Activated CD4-positive, alpha-beta T cell treated with anti-CD3 and anti-CD28 coated beads for 36 hours (primary cell): ENCODE measurements around the gene GPATCH8. TPM values are rescaled to one million over a fixed set of nuclear protein-coding genes. Genes with fewer than 3 reads are reported as not detected.
A peak's percentile ranks its signal among the peaks of the same experiment; 100 is the strongest.

Source experiments
- ATAC-seq: fragments of 200-7000 bp; cut with Tn5 transposase; one replicate; pipeline ENCODE4 v1.10.0; 2021; ENCODE audit warnings: mild to moderate bottlenecking, moderate library complexity
- CTCF ChIA-PET: fragments of 350-600 bp; sonication (Branson Sonifier 250); formaldehyde crosslinking; loops from one replicate; lab custom pipeline; 2021; ENCODE audit warnings: antibody characterized with exemption; lab: Charles Lee
- POLR2A ChIA-PET: fragments of 350-600 bp; sonication (Branson Sonifier 250); formaldehyde crosslinking; loops from one replicate; lab custom pipeline; 2021; ENCODE audit warnings: antibody characterized with exemption, inconsistent platforms; lab: Charles Lee
- DNase-seq: peaks from one replicate; pipeline ENCODE4 v3.0.0-alpha.2; 2020
- H3K27ac Mint-ChIP-seq: one replicate; pipeline ENCODE4 v1.8.0; 2021; ENCODE audit warnings: mixed read lengths
- H3K27me3 Mint-ChIP-seq: one replicate; pipeline ENCODE4 v1.8.0; 2021; ENCODE audit warnings: mixed read lengths
- H3K36me3 Mint-ChIP-seq: one replicate; pipeline ENCODE4 v1.8.0; 2021; ENCODE audit warnings: low read depth, mixed read lengths
- H3K4me1 Mint-ChIP-seq: one replicate; pipeline ENCODE4 v1.8.0; 2021; ENCODE audit warnings: mixed read lengths
- H3K4me3 Mint-ChIP-seq: one replicate; pipeline ENCODE4 v1.8.0; 2021; ENCODE audit warnings: mild to moderate bottlenecking, moderate library complexity, mixed read lengths
- H3K9me3 Mint-ChIP-seq: one replicate; pipeline ENCODE4 v1.8.0; 2021; ENCODE audit warnings: low read depth, mixed read lengths
- intact Hi-C, 2 experiments: fragments of 100-400 bp; cut with DNase I in 1 of 2; cut with micrococcal nuclease in 1 of 2; formaldehyde crosslinking; loops; one replicate each; pipeline versions ENCODE4 v1.14.2 to v1.15.1; 2022 to 2024; cut with DNase I, micrococcal nuclease
- total RNA-seq, 2 experiments: library from RNA; stranded (reverse); gene quantifications; one replicate each; pipeline ENCODE4 v1.2.3, GENCODE V29; 2021

GPATCH8 gene
- total RNA-seq, 2 experiments from 2014 or later, result 39.6 to 43.2 TPM

DNA sequence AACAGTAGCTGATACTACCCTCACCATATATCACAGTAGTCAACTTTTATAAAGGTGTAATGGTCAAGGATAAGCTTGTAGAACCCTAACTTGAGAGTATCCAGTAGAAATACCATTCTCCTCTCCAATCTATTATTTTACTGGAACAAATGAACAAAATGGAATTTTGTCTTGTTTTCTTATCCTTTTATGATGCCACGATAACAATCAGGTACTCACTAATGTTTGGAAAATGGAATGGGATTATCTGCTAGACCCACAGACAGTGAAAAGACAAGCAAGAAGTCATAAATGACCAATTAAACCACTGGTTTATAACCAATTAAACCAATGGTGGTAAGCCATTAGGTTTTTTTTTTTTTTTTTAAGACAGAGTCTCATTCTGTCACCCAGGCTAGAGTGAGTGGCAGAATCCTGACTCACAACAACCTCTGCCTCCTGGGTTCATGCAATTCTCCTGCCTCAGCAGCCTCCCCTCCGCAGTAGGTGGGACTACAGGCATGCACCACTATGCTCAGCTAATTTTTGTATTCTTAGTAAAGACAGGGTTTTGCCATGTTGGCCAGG lies 10.4 kb downstream of the GPATCH8 start:
- Mint-ChIP-seq H3K9me3 (no peaks in the 10 kb centered on the region), H3K36me3 (peaks cover 16% of the 10 kb centered on the region), H3K4me3 (no peak overlapping the region), H3K4me1 (peaks cover 44% of the 10 kb centered on the region), H3K27me3 (no peaks in the 10 kb centered on the region), H3K27ac (no peak overlapping the region)
- intact Hi-C loops, result no loop called here
- POLR2A ChIA-PET, result no interaction called here
- CTCF ChIA-PET, result interaction anchor here (0.7 kb wide), 1 partner anchor 72 kb away, joined by 3 read pairs; no protein-coding TSS in a partner anchor
- ATAC-seq, result no peak
- DNase-seq, result no peak

DNA sequence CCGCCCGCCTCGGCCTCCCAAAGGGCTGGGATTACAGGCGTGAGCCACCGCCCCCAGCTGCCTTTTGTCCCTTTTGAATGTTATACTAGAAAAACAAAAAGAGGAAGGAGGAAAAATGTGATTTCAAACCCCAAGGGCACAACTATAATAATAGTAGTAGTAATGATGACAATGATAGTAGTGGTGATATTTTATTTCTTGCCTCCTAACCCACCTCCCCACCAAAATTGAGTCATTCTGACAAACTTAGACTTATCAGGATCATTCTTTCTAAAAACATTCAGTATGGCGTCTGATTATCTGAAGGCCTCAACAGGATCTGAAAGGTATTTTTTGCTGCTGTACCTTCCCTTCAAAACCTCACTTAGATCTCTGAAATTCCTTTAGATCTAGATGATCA lies 13.6 kb downstream of the GPATCH8 start:
- ATAC-seq, result no peak

DNA sequence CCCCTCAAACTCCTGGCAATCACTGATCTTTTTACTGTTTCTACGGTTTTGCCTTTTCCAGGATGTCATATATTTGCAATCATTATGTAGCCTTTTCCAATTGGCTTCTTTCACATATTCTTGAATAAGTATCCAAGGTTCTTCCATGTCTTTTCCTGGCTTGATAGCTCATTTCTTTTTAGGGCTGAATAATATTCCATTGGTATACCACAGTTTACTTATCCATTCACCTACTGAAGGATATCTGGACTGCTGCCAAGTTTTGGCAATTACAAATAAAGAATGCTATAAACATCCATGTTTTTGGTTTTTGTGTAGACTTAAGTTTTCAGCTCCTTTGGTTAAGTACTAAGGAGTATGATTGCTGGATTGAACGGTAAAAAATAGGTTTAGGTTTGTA lies 16.0 kb downstream of the GPATCH8 start:
- no peaks in the 10 kb centered on the region for H3K9me3 Mint-ChIP-seq
- ChIA-PET CTCF (interaction anchor here (0.6 to 0.7 kb wide), 3 partner anchors 8 to 742 kb away, joined by 3 to 5 read pairs (median 3); no protein-coding TSS in a partner anchor), POLR2A (no interaction called here)
- no peaks in the 10 kb centered on the region for H3K27me3 Mint-ChIP-seq
- DNase-seq, result no peak
- H3K36me3 Mint-ChIP-seq, result peaks cover 19% of the 10 kb centered on the region
- intact Hi-C loops, result no loop called here
- no peak for ATAC-seq
- no peak overlapping the region for H3K4me3 Mint-ChIP-seq
- H3K27ac Mint-ChIP-seq, result no peak overlapping the region
- H3K4me1 Mint-ChIP-seq, result peaks cover 24% of the 10 kb centered on the region

More for the DNA sequence above, 13.6 kb downstream of the GPATCH8 start:
- Mint-ChIP-seq H3K36me3 (peaks cover 20% of the 10 kb centered on the region), H3K27me3 (no peaks in the 10 kb centered on the region), H3K4me1 (peaks cover 34% of the 10 kb centered on the region), H3K27ac (no peak overlapping the region), H3K9me3 (no peaks in the 10 kb centered on the region), H3K4me3 (no peak overlapping the region)
- CTCF ChIA-PET, result no interaction called here
- POLR2A ChIA-PET, result no interaction called here
- intact Hi-C loops, result no loop called here
- no peak for DNase-seq

DNA sequence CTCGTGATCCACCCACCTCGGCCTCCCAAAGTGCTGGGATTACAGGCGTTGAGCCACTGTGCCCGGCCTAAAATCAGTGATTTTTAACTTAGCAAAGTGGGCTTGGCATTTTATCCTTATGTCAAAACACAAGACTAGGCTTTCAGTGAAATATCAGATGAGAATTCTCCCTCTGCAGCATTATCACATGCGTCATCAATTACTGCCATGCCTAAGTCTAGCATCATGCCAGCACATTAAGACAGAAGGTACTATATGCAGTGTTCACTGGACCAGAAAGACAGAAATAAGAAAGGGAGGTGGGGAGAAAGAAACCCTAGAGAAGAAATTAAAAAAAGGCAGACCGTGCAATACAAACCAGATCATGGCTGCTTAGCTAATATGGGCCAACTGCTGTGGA lies 29.8 kb downstream of the GPATCH8 start:
- H3K36me3 Mint-ChIP-seq, result peaks cover 10% of the 10 kb centered on the region
- no peaks in the 10 kb centered on the region for H3K27me3 Mint-ChIP-seq
- no peaks in the 10 kb centered on the region for H3K9me3 Mint-ChIP-seq
- ChIA-PET POLR2A (no interaction called here), CTCF (interaction anchor here (0.6 to 0.9 kb wide), 2 partner anchors 24 to 122 kb away, joined by 3 read pairs; no protein-coding TSS in a partner anchor)
- no peak overlapping the region for H3K27ac Mint-ChIP-seq
- H3K4me3 Mint-ChIP-seq, result no peak overlapping the region
- intact Hi-C loops, result no loop called here
- ATAC-seq, result no peak
- DNase-seq, result no peak
- H3K4me1 Mint-ChIP-seq, result peaks cover 14% of the 10 kb centered on the region

DNA sequence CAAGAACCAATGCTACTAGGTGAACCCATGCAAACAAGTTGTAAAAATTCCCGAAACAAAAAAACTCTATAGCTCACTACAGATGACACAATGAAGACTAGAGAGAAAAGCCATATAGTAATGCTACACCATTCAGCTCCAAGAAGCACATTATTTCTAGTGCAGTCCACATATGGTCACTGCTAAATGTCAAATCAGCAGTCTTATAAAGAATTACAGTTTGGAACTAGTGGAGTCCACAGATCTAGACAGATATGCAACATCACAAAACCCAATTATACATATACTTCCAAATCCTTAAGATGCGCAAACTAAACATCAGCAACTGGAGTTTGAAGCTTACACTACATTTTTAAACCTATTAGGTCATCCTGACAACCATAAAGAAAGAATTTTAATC lies 33.5 kb downstream of the GPATCH8 start:
- intact Hi-C loops, result no loop called here
- Mint-ChIP-seq H3K9me3 (no peaks in the 10 kb centered on the region), H3K27ac (no peak overlapping the region), H3K27me3 (no peaks in the 10 kb centered on the region), H3K36me3 (peaks cover 20% of the 10 kb centered on the region), H3K4me3 (no peak overlapping the region), H3K4me1 (peaks cover 31% of the 10 kb centered on the region)
- CTCF ChIA-PET, result interaction anchor here (0.7 to 2.3 kb wide), 7 partner anchors 9 to 93 kb away, joined by 3 to 8 read pairs (median 3); no protein-coding TSS in a partner anchor
- DNase-seq (no peak), ATAC-seq (no peak)
- POLR2A ChIA-PET, result no interaction called here

DNA sequence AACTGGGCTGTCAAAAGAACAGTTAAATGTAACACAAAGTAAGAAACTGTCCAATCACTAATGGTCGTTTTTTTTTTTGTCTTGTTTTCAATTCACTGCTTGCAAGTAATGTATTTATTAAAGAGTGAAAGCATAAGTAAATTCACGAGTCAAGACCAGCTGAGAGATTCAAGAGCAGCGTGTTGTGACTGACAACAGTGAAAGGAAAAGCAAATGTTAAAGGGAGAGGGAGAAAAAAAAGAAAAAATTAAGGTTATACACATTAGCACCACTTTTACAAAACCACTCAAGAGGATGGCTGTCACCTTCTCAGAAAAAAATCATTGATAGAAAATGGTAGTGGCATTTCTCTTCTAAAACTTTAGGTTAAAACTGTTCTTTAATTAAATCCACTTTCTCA lies 36.1 kb downstream of the GPATCH8 start:
- intact Hi-C loops, result no loop called here
- CTCF ChIA-PET, result no interaction called here
- Mint-ChIP-seq H3K4me1 (peaks cover 41% of the 10 kb centered on the region), H3K4me3 (no peak overlapping the region), H3K27ac (no peak overlapping the region), H3K36me3 (peaks cover 20% of the 10 kb centered on the region), H3K27me3 (no peaks in the 10 kb centered on the region), H3K9me3 (no peaks in the 10 kb centered on the region)
- POLR2A ChIA-PET, result no interaction called here
- no peak for DNase-seq
- ATAC-seq, result peak; percentile 16

DNA sequence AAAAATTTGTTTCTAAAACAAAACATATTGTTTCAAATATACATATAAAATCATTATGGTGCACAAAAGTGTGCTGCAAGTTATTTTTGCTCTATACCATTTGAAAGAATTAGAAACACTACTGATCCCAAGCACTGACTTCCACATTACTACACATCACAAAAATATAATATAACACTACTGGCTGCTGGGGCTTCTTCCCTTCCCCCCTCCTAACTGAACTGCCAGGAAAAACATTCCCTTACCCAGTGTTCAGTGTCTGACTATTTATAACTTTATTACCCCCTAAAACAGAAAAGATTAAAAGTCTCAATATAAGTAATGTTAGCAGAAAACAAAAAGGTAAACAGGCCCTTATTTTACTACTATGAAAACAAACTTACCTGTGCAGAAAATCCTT lies 36.9 kb downstream of the GPATCH8 start:
- H3K27ac Mint-ChIP-seq, result no peak overlapping the region
- H3K4me3 Mint-ChIP-seq, result no peak overlapping the region
- peaks cover 21% of the 10 kb centered on the region for H3K36me3 Mint-ChIP-seq
- ATAC-seq (no peak), DNase-seq (no peak)
- H3K27me3 Mint-ChIP-seq, result no peaks in the 10 kb centered on the region
- peaks cover 40% of the 10 kb centered on the region for H3K4me1 Mint-ChIP-seq
- no peaks in the 10 kb centered on the region for H3K9me3 Mint-ChIP-seq
- ChIA-PET POLR2A (no interaction called here), CTCF (interaction anchor here (1.3 kb wide), 1 partner anchor 43 kb away, joined by 3 read pairs; no protein-coding TSS in a partner anchor)
- intact Hi-C loops, result no loop called here

DNA sequence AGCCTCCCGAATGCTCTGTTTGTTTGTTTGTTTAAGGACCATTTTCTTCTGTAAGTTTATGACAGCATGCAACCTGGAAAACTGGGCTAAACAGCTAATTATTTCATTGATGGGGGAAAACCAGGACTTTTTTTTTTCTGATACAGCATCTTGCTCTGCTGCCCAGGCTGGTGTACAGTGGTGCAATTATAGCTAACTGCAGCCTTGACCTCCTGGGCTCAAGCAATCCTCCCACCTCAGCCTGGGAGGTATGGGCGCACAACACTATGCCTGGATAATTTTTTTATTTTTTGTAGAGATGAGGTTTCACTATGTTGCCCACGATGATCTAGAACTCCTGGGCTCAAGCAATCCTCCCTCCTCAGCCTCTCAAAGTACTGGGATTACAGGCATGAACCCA lies 37.3 kb downstream of the GPATCH8 start:
- ATAC-seq, result no peak
- intact Hi-C loops, result no loop called here
- Mint-ChIP-seq H3K9me3 (no peaks in the 10 kb centered on the region), H3K36me3 (peaks cover 19% of the 10 kb centered on the region), H3K27ac (no peak overlapping the region), H3K27me3 (no peaks in the 10 kb centered on the region), H3K4me3 (no peak overlapping the region), H3K4me1 (peaks cover 38% of the 10 kb centered on the region)
- POLR2A ChIA-PET, result no interaction called here
- DNase-seq, result no peak
- CTCF ChIA-PET, result interaction anchor here (1.1 to 1.3 kb wide), 2 partner anchors 11 to 43 kb away, joined by 3 read pairs; no protein-coding TSS in a partner anchor

DNA sequence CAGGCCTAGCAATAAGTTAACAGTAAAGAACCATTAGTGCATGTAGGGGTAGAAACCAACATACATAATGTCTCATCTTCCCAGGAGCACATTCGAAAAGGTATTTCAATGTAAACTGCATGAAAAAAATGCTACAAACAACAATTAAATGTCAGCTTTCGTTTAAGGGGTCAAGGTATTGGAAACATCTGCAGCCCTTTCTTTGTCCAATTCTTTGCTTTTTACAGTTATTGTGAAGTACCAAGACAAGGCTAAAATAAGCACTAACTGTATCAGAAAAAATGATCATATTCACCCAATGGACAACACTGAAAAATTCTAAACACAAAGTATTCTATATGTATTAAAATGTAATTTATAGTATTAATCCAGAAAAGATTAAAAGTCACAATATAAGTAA lies 37.9 kb downstream of the GPATCH8 start:
- POLR2A ChIA-PET, result no interaction called here
- CTCF ChIA-PET, result interaction anchor here (1.0 to 1.3 kb wide), 3 partner anchors 10 to 42 kb away, joined by 3 read pairs; no protein-coding TSS in a partner anchor
- Mint-ChIP-seq H3K4me3 (no peak overlapping the region), H3K4me1 (peaks cover 38% of the 10 kb centered on the region), H3K9me3 (no peaks in the 10 kb centered on the region), H3K27ac (no peak overlapping the region), H3K36me3 (peaks cover 17% of the 10 kb centered on the region), H3K27me3 (no peaks in the 10 kb centered on the region)
- ATAC-seq (no peak), DNase-seq (no peak)
- intact Hi-C loops, result no loop called here

DNA sequence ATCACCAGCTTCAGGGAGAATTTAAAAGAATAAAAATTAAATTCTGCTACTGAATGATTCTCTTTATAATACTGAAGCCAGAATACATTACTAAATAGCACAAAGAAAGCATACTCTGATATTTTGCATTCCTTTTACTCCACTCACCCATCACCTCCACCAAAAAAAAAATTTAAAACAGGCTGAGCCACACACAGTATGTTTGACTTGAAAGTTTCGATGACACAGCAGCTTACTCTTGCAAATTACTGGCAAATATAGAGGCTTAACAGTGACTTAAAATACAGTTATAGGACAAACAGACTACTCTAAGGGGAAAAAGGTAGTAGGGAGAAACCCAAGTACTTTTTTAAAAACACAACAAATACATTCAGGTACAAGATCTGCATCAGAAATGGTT lies 39.2 kb downstream of the GPATCH8 start:
- Mint-ChIP-seq H3K27ac (peak overlapping the region; percentile 1), H3K4me1 (peaks cover 29% of the 10 kb centered on the region), H3K36me3 (peaks cover 17% of the 10 kb centered on the region), H3K9me3 (no peaks in the 10 kb centered on the region), H3K4me3 (no peak overlapping the region), H3K27me3 (no peaks in the 10 kb centered on the region)
- intact Hi-C loops, result no loop called here
- no peak for DNase-seq
- ATAC-seq, result no peak
- CTCF ChIA-PET, result interaction anchor here (0.6 to 1.0 kb wide), 3 partner anchors 12 to 423 kb away, joined by 3 read pairs; no protein-coding TSS in a partner anchor
- POLR2A ChIA-PET, result no interaction called here

DNA sequence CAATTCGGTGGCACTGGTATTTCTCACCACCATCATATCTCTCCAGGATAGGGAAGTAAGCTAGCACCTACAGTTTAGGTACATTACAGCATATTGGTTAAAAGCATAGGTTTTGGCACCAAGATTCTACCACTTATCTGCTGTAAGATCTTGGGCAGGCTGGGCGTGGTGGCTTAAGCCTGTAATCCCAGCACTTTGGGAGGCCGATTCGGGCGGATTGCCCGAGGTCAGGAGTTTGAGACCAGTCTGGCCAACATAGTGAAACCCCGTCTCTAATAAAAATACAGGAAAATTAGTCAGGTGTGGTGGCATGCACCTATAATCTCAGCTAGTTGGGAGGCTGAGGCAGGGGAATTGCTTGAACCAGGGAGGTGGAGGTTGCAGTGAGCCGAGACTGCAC lies 51.4 kb downstream of the GPATCH8 start:
- intact Hi-C loops, result no loop called here
- Mint-ChIP-seq H3K4me1 (peaks cover 4% of the 10 kb centered on the region), H3K27ac (no peak overlapping the region), H3K27me3 (no peaks in the 10 kb centered on the region), H3K9me3 (no peaks in the 10 kb centered on the region), H3K36me3 (peaks cover 7% of the 10 kb centered on the region), H3K4me3 (no peak overlapping the region)
- ChIA-PET CTCF (no interaction called here), POLR2A (no interaction called here)
- ATAC-seq, result no peak
- DNase-seq, result no peak

DNA sequence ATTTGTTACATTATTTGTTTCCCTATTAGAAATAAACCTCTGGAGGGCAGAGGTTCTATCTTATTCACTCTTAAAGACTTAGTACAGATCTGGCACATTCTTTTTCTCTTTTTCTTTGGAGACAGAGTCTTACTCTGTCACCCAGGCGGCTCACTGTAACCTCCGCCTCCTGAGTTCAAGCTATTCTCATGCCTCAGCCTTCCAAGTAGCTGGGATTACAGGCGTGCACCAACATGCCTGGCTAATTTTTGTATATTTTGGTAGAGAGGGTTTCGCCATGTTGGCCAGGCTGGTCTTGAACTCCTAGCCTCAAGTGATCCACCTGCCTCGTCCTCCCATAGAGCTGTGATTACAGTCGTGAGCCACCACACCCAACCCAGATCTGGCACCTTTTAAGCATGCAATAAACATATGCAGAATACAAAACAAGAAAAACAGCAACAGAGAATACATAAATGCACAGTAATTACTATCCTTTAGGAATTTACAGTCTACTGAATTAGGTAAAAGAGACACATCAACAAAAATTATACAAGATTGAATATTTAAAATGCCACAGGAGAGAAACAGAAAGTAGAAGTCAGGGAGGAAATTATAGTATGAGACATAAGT lies 52.1 kb downstream of the GPATCH8 start:
- Mint-ChIP-seq H3K36me3 (peaks cover 7% of the 10 kb centered on the region), H3K9me3 (no peaks in the 10 kb centered on the region), H3K27me3 (no peaks in the 10 kb centered on the region), H3K4me1 (peaks cover 4% of the 10 kb centered on the region), H3K4me3 (no peak overlapping the region), H3K27ac (no peak overlapping the region)
- no peak for DNase-seq
- no peak for ATAC-seq
- ChIA-PET POLR2A (no interaction called here), CTCF (interaction anchor here (0.7 kb wide), 1 partner anchor 193 kb away, joined by 3 read pairs; no protein-coding TSS in a partner anchor)
- intact Hi-C loops, result no loop called here
